ENCODE measurements around the gene SMAP1.

GRCh38 chr6:70636596-70636995, 31.1 kb upstream of the SMAP1 start:
- TF ChIP-seq POLR2AphosphoS5 (IDR thresholded peaks at IDR 0.05; ENCODE audit: low read depth, low read length) (no peak), REST (IDR thresholded peaks at IDR 0.05; ENCODE audit: insufficient read depth in 1 of 2, low read depth in 2 of 2, low read length in 2 of 2) (no peak)

Measured in PFSK-1 (cell line).